Ectodermal cell (in vitro differentiated cells): ENCODE results near the gene MYO9B.
"Not testable (repeated sequence)": the region's sequence is repeated elsewhere in the genome, so short reads cannot be mapped to it uniquely, and the experiment has no call there.

Experiments
- H3K27ac ChIP-seq: 2 replicates; pipeline ENCODE4 v1.7.0; 2013; ENCODE audit warnings: mild to moderate bottlenecking, low read depth, low read length; ENCODE audit not compliant: insufficient read depth, poor library complexity, severe bottlenecking
- H3K27me3 ChIP-seq: 2 replicates; pipeline ENCODE4 v1.7.0; 2013; ENCODE audit warnings: mild to moderate bottlenecking, low read length; ENCODE audit not compliant: insufficient read depth, control insufficient read depth, poor library complexity, severe bottlenecking
- H3K36me3 ChIP-seq: one replicate; pipeline ENCODE4 v1.7.0; 2013; ENCODE audit warnings: low read length; ENCODE audit not compliant: control insufficient read depth, insufficient read depth
- H3K4me1 ChIP-seq: one replicate; pipeline ENCODE4 v1.7.0; 2013; ENCODE audit warnings: low read length; ENCODE audit not compliant: control insufficient read depth, insufficient read depth
- H3K4me3 ChIP-seq: 2 replicates; pipeline ENCODE4 v1.7.0; 2013; ENCODE audit warnings: low read depth, low read length, control low read depth; ENCODE audit not compliant: insufficient read depth
- H3K9me3 ChIP-seq: 2 replicates; pipeline ENCODE4 v1.7.0; 2013; ENCODE audit warnings: mild to moderate bottlenecking, low read length, moderate library complexity; ENCODE audit not compliant: control insufficient read depth
- WGBS, 2 experiments: methylation state at CpG; one replicate each; pipeline ENCODE4 v1.1.7; 2013; ENCODE audit warnings: missing lambda C conversion rate in 2 of 2; 5-methylcytosine and 5-hydroxymethylcytosine counted together

The MYO9B gene

GRCh38 chr19:17159466-17160393 is 84.2 kb downstream of the MYO9B start:
- Histone ChIP-seq H3K9me3 (peaks cover 3% of the 10 kb centered on the region), H3K4me3 (no peak overlapping the region), H3K4me1 (no peaks in the 10 kb centered on the region), H3K27ac (no peak overlapping the region), H3K36me3 (peaks cover 22% of the 10 kb centered on the region), H3K27me3 (no peaks in the 10 kb centered on the region)
- WGBS, 2 experiments: 42 to 45% methylated on average over 9 of the region's 9 CpGs

- H3K4me3 ChIP-seq: no peak overlapping the region
- peaks cover 3% of the 10 kb centered on the region for H3K9me3 ChIP-seq
- no peak overlapping the region for H3K27ac ChIP-seq
- no peaks in the 10 kb centered on the region for H3K27me3 ChIP-seq
- peaks cover 28% of the 10 kb centered on the region for H3K36me3 ChIP-seq
- WGBS, 2 experiments: 88 to 89% methylated on average over 18 of the region's 18 CpGs
- no peaks in the 10 kb centered on the region for H3K4me1 ChIP-seq
These were observed 85.3 kb downstream of the MYO9B start for GRCh38 chr19:17160908-17161307.

- H3K36me3 ChIP-seq: peaks cover 33% of the 10 kb centered on the region
- not testable (repeated sequence) for H3K9me3 ChIP-seq, H3K4me1 ChIP-seq, H3K27ac ChIP-seq, H3K27me3 ChIP-seq, H3K4me3 ChIP-seq
- WGBS, 2 experiments: 93 to 95% methylated on average over 14 of the region's 14 CpGs
These were observed 86.6 kb downstream of the MYO9B start for GRCh38 chr19:17162131-17162530.

- Histone ChIP-seq H3K4me3 (no peak overlapping the region), H3K36me3 (peaks cover 33% of the 10 kb centered on the region), H3K27ac (no peak overlapping the region), H3K27me3 (no peaks in the 10 kb centered on the region), H3K9me3 (peaks cover 3% of the 10 kb centered on the region), H3K4me1 (no peaks in the 10 kb centered on the region)
- WGBS, 2 experiments: 94% methylated on average over 6 of the region's 6 CpGs
These were observed 87.0 kb downstream of the MYO9B start for GRCh38 chr19:17162580-17162979.

GRCh38 chr19:17163652-17164051 is 88.1 kb downstream of the MYO9B start:
- H3K36me3 ChIP-seq: peaks cover 40% of the 10 kb centered on the region

GRCh38 chr19:17164639-17165038 is 89.1 kb downstream of the MYO9B start:
- no peak overlapping the region for H3K4me3 ChIP-seq
- H3K4me1 ChIP-seq: no peaks in the 10 kb centered on the region
- WGBS, 2 experiments: 94 to 95% methylated on average over 7 of the region's 7 CpGs
- H3K27ac ChIP-seq: no peak overlapping the region
- peaks cover 43% of the 10 kb centered on the region for H3K36me3 ChIP-seq
- H3K27me3 ChIP-seq: no peaks in the 10 kb centered on the region
- H3K9me3 ChIP-seq: peaks cover 3% of the 10 kb centered on the region

More at GRCh38 chr19:17163652-17164051, 88.1 kb downstream of the MYO9B start:
- Histone ChIP-seq H3K4me3 (no peak overlapping the region), H3K9me3 (peaks cover 3% of the 10 kb centered on the region), H3K4me1 (no peaks in the 10 kb centered on the region), H3K27me3 (no peaks in the 10 kb centered on the region), H3K27ac (no peak overlapping the region)
- WGBS, 2 experiments: 96 to 97% methylated on average over 4 of the region's 4 CpGs

- Histone ChIP-seq H3K27ac (no peak overlapping the region), H3K4me1 (no peaks in the 10 kb centered on the region), H3K36me3 (peaks cover 50% of the 10 kb centered on the region), H3K27me3 (no peaks in the 10 kb centered on the region), H3K9me3 (peaks cover 3% of the 10 kb centered on the region), H3K4me3 (no peak overlapping the region)
- WGBS, 2 experiments: 92 to 97% methylated on average over 5 of the region's 5 CpGs
These were observed 90.1 kb downstream of the MYO9B start for GRCh38 chr19:17165715-17166114.

GRCh38 chr19:17170538-17171297 is 95.1 kb downstream of the MYO9B start:
- Histone ChIP-seq H3K4me3 (no peak overlapping the region), H3K27ac (no peak overlapping the region), H3K4me1 (no peaks in the 10 kb centered on the region), H3K36me3 (peaks cover 28% of the 10 kb centered on the region), H3K27me3 (no peaks in the 10 kb centered on the region), H3K9me3 (no peaks in the 10 kb centered on the region)
- WGBS, 2 experiments: 95 to 97% methylated on average over 13 of the region's 13 CpGs

GRCh38 chr19:17171874-17172273 is 96.3 kb downstream of the MYO9B start:
- Histone ChIP-seq H3K4me1 (no peaks in the 10 kb centered on the region), H3K9me3 (no peaks in the 10 kb centered on the region), H3K27me3 (no peaks in the 10 kb centered on the region), H3K4me3 (no peak overlapping the region), H3K27ac (no peak overlapping the region), H3K36me3 (peaks cover 21% of the 10 kb centered on the region)
- 93 to 95% methylated on average over 8 of the region's 8 CpGs for WGBS, 2 experiments

GRCh38 chr19:17172624-17173345 is 97.2 kb downstream of the MYO9B start:
- Histone ChIP-seq H3K9me3 (no peaks in the 10 kb centered on the region), H3K4me3 (no peak overlapping the region), H3K27me3 (no peaks in the 10 kb centered on the region), H3K36me3 (peaks cover 26% of the 10 kb centered on the region), H3K4me1 (no peaks in the 10 kb centered on the region), H3K27ac (no peak overlapping the region)
- WGBS, 2 experiments: 90% methylated on average over 33 of the region's 33 CpGs
